Activated naive CD8-positive, alpha-beta T cell treated with anti-CD3 and anti-CD28 coated beads, Interleukin-2, amount 50 U/mL, for 16 hours (primary cell): ENCODE results near the gene GADL1.

Source experiments
- DNase-seq: peaks from one replicate; pipeline ENCODE4 v3.0.0-alpha.2; 2020; ENCODE audit warnings: low read depth, low spot score

The GADL1 gene

GRCh38 chr3:30894521-30895251 lies at the start of gene GADL1:
TSS of gene GADL1 (minus strand) at chr3:30894661. CDS start at chr3:30894614, 47 bp downstream.
- DNase-seq, result no peak

- no peak for DNase-seq
Measured at GRCh38 chr3:30944124-30944523, 49.7 kb upstream of the GADL1 start.

- no peak for DNase-seq
Measured at GRCh38 chr3:30943206-30943605, 48.7 kb upstream of the GADL1 start.

GRCh38 chr3:30941342-30941741 lies 46.9 kb upstream of the GADL1 start:
- no peak for DNase-seq

- no peak for DNase-seq
Measured at GRCh38 chr3:30940740-30941139, 46.3 kb upstream of the GADL1 start.

GRCh38 chr3:30934208-30934550 lies 39.7 kb upstream of the GADL1 start:
- DNase-seq, result no peak

- no peak for DNase-seq
Measured at GRCh38 chr3:30933478-30934207, 39.2 kb upstream of the GADL1 start.

- no peak for DNase-seq
Measured at GRCh38 chr3:30932513-30933098, 38.1 kb upstream of the GADL1 start.

- DNase-seq, result no peak
Measured at GRCh38 chr3:30924763-30925162, 30.3 kb upstream of the GADL1 start.

- no peak for DNase-seq
Measured at GRCh38 chr3:30919564-30919963, 25.1 kb upstream of the GADL1 start.

GRCh38 chr3:30918761-30919160 lies 24.3 kb upstream of the GADL1 start:
- DNase-seq, result no peak

GRCh38 chr3:30915782-30916181 lies 21.3 kb upstream of the GADL1 start:
- DNase-seq, result no peak

- DNase-seq, result no peak
Measured at GRCh38 chr3:30914696-30915095, 20.2 kb upstream of the GADL1 start.

- no peak for DNase-seq
Measured at GRCh38 chr3:30913176-30913575, 18.7 kb upstream of the GADL1 start.

- no peak for DNase-seq
Measured at GRCh38 chr3:30912301-30912700, 17.8 kb upstream of the GADL1 start.

GRCh38 chr3:30908456-30909037 lies 14.1 kb upstream of the GADL1 start:
- no peak for DNase-seq

- DNase-seq, result no peak
Measured at GRCh38 chr3:30904996-30905395, 10.5 kb upstream of the GADL1 start.

GRCh38 chr3:30895329-30895728 lies 868 bp upstream of the GADL1 start:
- DNase-seq, result no peak

- DNase-seq, result no peak
Measured at GRCh38 chr3:30893678-30894325, 659 bp downstream of the GADL1 start.

GRCh38 chr3:30890907-30891306 lies 3.6 kb downstream of the GADL1 start:
- no peak for DNase-seq

- DNase-seq, result no peak
Measured at GRCh38 chr3:30886888-30887287, 7.6 kb downstream of the GADL1 start.

- no peak for DNase-seq
Measured at GRCh38 chr3:30878862-30879261, 15.6 kb downstream of the GADL1 start.
